Iris pigment epithelial cell (primary cell): ENCODE results near the gene HIVEP3.

Source experiments
- DNase-seq: peaks from one replicate; pipeline ENCODE4 v3.0.0-alpha.2; 2011; ENCODE audit warnings: low read depth

The HIVEP3 gene

GRCh38 chr1:41846625-41847405, 71.9 kb downstream of the HIVEP3 start:
- peak; percentile 66 for DNase-seq

GRCh38 chr1:41844781-41845272, 73.9 kb downstream of the HIVEP3 start:
- DNase-seq: no peak

GRCh38 chr1:41844255-41844654, 74.5 kb downstream of the HIVEP3 start:
- DNase-seq: no peak

GRCh38 chr1:41842993-41843755, 75.5 kb downstream of the HIVEP3 start:
- DNase-seq: peak; percentile 66

GRCh38 chr1:41842326-41842725, 76.4 kb downstream of the HIVEP3 start:
- DNase-seq: no peak

GRCh38 chr1:41840592-41841246, 78.0 kb downstream of the HIVEP3 start:
- no peak for DNase-seq

GRCh38 chr1:41838266-41838665, 80.5 kb downstream of the HIVEP3 start:
- DNase-seq: no peak

GRCh38 chr1:41837691-41838090, 81.0 kb downstream of the HIVEP3 start:
- no peak for DNase-seq

GRCh38 chr1:41835485-41835884, 83.2 kb downstream of the HIVEP3 start:
- no peak for DNase-seq

- DNase-seq: no peak
Observed at GRCh38 chr1:41833519-41834000, 85.2 kb downstream of the HIVEP3 start.

GRCh38 chr1:41830726-41831125, 88.0 kb downstream of the HIVEP3 start:
- no peak for DNase-seq

GRCh38 chr1:41827991-41828570, 90.6 kb downstream of the HIVEP3 start:
- DNase-seq: no peak

GRCh38 chr1:41823471-41823870, 95.3 kb downstream of the HIVEP3 start:
- DNase-seq: no peak

GRCh38 chr1:41822866-41823265, 95.9 kb downstream of the HIVEP3 start:
- DNase-seq: no peak

- DNase-seq: no peak
Observed at GRCh38 chr1:41819843-41820242, 98.9 kb downstream of the HIVEP3 start.

- no peak for DNase-seq
Observed at GRCh38 chr1:41819069-41819468, 99.7 kb downstream of the HIVEP3 start.

- no peak for DNase-seq
Observed at GRCh38 chr1:41816061-41816460, 102.7 kb downstream of the HIVEP3 start.

- no peak for DNase-seq
Observed at GRCh38 chr1:41813755-41814745, 104.7 kb downstream of the HIVEP3 start.

- DNase-seq: no peak
Observed at GRCh38 chr1:41813226-41813625, 105.5 kb downstream of the HIVEP3 start.

GRCh38 chr1:41812453-41812852, 106.3 kb downstream of the HIVEP3 start:
- peak; percentile 70 for DNase-seq

GRCh38 chr1:41812051-41812450, 106.7 kb downstream of the HIVEP3 start:
- peak; percentile 77 for DNase-seq
